ENCODE measurements around the gene PARP2. TPM values are rescaled to one million over a fixed set of nuclear protein-coding genes. Genes with fewer than 3 reads are reported as not detected.
"Not testable (repeated sequence)": the region's sequence is repeated elsewhere in the genome, so short reads cannot be mapped to it uniquely, and the experiment has no call there.

The PARP2 gene
- polyA plus RNA-seq (ENCODE audit: insufficient read length) = 35.5 TPM

DNA sequence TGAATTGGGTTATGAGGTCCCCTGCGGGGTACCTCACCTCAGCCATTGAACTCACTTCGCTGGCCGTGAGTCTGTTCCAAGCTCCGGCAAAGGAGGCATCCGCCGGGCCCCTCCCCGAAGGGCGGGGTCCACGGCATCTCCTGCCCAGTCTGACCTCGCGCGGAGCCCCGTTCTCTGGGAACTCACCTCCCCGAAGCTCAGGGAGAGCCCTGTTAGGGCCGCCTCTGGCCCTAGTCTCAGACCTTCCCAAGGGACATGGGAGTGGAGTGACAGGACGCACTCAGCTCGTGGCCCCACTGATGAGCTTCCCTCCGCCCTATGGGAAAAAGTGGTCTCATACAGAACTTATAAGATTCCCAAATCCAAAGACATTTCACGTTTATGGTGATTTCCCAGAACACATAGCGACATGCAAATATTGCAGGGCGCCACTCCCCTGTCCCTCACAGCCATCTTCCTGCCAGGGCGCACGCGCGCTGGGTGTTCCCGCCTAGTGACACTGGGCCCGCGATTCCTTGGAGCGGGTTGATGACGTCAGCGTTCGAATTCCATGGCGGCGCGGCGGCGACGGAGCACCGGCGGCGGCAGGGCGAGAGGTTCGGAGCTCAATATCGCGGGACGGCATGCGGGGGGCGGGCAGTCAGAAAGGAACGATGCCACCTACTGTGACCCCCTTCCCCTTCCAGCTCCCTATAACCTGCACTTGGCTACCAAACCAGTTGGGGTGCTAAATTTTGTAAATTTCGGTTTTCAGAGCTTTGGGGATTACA, at the start of gene PARP2:
Gene PARP2, plus strand, starts transcription at position 544 of the 770 bp plus-strand sequence. Its CDS starts 7 bp downstream, at position 551.
- peak; percentile 98 for DNase-seq

DNA sequence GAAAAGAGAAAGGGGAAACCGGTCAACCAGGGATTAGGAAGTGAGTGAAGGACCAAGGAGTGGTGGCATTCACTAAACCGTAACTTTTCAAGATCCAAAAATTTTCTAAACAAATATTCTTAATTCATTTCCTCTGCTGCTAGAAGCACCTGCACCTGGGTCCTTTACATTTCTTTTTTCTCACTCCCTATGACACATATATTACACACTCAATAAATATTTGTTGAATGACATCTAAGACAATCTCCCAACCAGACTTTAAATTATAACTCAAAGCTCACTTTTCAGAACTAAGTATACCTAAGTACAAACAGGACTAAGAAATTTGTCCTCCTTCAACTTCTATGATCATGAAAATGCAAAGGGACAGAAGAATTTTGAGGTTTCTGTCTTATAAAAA, 48.8 kb upstream of the PARP2 start:
- DNase-seq = no peak

DNA sequence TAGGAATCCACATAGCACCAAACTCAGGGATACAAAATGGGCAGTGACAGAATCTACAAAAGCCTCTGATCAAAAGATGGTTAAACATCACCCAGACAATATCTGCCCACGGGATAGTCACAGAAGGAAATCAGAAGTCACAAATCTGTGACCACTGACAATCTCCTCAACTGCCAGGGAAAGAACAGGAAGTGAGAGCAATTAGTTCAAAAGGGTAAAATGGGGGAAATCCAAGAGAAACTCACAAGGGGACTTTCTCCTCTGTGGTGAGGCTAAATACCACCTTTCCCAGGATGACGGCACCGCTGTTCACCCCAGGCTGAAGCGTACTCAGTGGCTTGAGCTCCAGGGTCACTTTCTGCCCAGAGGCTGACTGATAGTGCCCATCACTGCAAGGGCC, 48.4 kb upstream of the PARP2 start:
- no peak for DNase-seq

DNA sequence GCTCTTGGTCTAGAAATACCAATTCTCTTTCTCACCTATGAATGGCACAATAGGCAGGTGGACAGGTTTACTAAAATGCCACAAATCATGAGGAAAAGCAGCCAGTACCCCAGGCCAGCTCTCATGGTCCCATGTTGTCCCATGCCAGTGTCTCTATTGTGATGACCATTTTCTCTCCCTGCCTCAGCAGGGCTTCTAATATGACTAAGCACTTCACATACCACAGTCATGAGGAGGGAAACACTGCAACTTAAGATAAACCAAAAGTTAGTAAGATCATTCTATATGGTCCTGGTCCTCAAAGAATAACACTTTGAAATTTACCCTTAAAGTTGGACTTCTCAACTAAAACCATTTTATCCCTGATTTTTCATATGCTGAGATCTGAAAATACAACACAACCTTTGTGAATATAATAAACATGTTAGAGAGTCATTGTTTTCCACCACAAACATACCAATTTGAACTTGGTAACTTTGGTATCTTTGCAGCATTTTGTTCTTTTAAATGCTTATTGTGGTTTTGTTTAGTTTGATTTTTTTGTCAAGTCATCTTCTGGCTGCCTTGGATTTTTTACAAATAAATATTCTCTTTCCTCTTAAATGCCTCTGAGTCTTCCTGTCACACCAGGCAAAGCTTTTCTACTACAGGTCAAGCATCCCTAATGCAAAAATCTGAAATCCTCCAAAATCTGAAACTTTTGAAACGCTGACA, 41.2 kb upstream of the PARP2 start:
- DNase-seq = no peak

GRCh38 chr14:20305265-20306078, 38.0 kb upstream of the PARP2 start, which contains the start of gene TTC5:
TTC5 (minus strand) TSS chr14:20305951; CDS start chr14:20305937, 14 bp downstream.
- peak; percentile 92 for DNase-seq

DNA sequence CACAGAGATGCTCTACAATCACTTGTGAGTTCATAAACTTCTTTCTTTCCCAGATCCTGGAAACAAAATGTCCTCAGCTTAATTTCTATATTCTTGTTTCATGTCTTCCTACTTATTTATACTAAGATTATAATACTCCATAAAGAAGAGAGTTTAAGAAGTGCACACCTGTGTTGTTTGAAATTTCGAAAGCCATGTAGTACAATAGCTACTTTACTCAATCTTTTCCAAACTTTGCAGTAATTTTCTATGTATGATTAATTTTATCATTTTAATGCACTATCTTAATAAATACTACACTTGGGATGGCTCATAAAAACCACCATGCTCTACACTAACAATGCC, 37.4 kb upstream of the PARP2 start:
- DNase-seq = no peak

- DNase-seq = no peak
Measured at GRCh38 chr14:20314026-20314425, 29.4 kb upstream of the PARP2 start.

DNA sequence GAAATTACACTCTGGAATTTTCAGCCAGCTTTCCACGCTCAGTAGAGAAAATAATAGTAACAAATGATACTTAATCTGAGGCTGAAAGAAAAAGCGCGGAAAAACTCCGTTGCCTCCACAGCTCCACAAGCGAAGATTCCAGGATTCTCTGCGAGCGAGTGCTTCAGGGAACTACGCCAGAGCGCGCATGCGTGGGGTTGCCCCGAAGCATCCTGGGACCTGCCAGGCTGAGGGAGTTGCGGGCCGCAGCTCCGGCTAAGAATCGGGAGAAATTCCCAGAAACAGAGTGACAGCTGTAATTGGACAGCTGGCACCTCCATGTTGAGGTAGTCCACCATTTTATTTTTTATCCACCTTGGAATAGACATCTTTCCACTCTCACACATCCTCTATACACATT, 25.7 kb upstream of the PARP2 start:
- DNase-seq = no peak

- peak; percentile 67 for DNase-seq
Measured at GRCh38 chr14:20327005-20327869, 16.2 kb upstream of the PARP2 start.

- no peak for DNase-seq
Measured at GRCh38 chr14:20328705-20329104, 14.7 kb upstream of the PARP2 start.

GRCh38 chr14:20329355-20329754, 14.1 kb upstream of the PARP2 start:
- DNase-seq = no peak

GRCh38 chr14:20331053-20331613, 12.3 kb upstream of the PARP2 start:
- DNase-seq = no peak

- no peak for DNase-seq
Measured at GRCh38 chr14:20332431-20332787, 11.0 kb upstream of the PARP2 start.

- DNase-seq = peak; percentile 81
Measured at GRCh38 chr14:20332788-20333493, 10.5 kb upstream of the PARP2 start, which contains the start of gene CCNB1IP1. CCNB1IP1 (minus strand) TSS chr14:20333279; CDS start chr14:20316523, 16,756 bp downstream.

DNA sequence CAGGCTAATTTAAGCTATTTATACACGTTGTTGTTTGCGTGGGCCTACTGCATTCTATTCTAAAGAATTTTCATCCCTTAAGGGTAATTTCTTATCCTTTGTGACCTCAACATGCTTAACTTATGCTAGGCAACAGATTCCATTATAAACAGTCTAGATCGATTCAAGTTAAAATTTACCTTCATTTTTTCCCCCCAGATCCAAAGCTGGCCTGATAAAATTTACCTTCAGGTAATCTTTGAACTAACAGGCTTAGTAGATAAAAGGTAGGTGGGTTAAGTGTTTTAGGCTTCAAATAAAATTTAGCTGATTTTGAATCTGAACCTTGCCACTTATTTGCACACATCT, 10.0 kb upstream of the PARP2 start:
- DNase-seq = no peak

- DNase-seq = no peak
Measured at GRCh38 chr14:20334017-20334416, 9.4 kb upstream of the PARP2 start.

GRCh38 chr14:20341032-20341431, 2.4 kb upstream of the PARP2 start:
- DNase-seq = not testable (repeated sequence)

- DNase-seq = no peak
Measured at GRCh38 chr14:20341646-20342045, 1.8 kb upstream of the PARP2 start.

DNA sequence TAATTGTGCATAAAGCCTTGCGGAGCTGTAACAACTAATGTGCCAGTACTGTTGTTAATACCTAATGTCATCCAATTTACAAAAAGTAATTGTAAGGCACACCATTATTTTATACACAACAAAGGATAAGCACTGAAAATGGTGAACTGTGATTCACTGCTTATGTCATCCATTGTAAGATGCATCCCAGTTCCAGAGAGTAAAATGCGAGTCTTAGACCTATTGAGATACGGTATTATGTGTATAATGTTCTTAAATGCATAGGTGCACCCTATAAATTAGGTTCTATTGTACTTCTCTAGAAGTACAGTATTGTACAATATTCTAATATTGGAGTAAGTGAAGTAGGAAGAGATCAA, 406 bp downstream of the PARP2 start:
- DNase-seq = no peak

GRCh38 chr14:20345366-20345765, 1.9 kb downstream of the PARP2 start:
- DNase-seq = no peak

DNA sequence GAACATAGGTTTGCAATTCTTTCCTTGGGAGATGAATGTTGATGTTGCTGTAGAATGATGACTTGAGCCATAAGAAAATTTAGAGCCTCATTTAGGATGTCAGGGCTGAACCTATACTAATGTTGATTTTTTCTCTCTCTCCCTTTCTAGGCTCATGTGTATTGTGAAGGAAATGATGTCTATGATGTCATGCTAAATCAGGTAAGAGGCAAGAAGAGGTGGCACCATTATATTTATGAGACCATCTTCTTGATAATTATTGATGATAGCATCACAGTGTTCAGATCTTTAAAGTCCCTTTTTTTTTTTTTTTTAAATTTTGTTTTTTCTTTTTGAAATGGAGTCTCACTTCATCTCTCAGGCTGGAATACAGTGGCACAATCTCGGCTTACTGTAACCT, 3.3 kb downstream of the PARP2 start:
- no peak for DNase-seq
